ENCODE measurements around the gene GATA5. TPM values are rescaled to one million over a fixed set of nuclear protein-coding genes. Genes with fewer than 3 reads are reported as not detected.
A peak's percentile ranks its signal among the peaks of the same experiment; 100 is the strongest.

GATA5 gene
- total and polyA plus RNA-seq, 4 donors: 0.49 to 15.2 (median 1.3) TPM

DNA sequence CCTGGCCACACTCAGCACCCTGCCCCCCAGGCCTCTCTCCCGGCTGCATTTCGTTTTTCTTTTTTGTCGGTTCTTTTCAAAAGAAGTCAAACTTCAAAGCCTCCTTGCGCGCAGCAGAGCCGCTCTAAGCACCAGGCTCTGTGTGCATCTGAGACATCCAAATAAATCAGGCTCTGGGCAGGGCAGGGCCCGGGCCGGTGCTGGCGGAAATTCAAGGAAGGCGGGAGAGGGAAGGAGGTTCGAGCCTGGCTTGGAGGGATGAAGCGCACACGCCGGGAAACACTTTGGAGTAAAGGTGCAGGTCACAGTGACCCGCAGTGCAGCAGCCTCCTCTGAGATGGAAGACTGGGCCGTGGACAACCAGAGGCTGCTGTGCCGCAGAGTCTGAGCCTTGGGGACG is 5.8 kb downstream of the GATA5 start:
- 35 to 39% methylated on average over 18 of the region's 18 CpGs for WGBS, 2 donors
- H3K4me1 ChIP-seq (ENCODE audit: control insufficient read depth in 5 of 5, insufficient read depth in 5 of 5, low read length in 5 of 5): peaks cover 0 to 64% (median 14%) of the 10 kb centered on the region in 5 donors
- ATAC-seq (ENCODE audit: insufficient read depth, low FRiP score) (no peak), DNase-seq (peak; percentile 73 to 76 (median 74))
- H3K36me3 ChIP-seq (ENCODE audit: control insufficient read depth in 4 of 4, insufficient read depth in 4 of 4, low read length in 4 of 4): peaks cover 0 to 44% (median 8%) of the 10 kb centered on the region in 4 donors
- peak overlapping the region in 1 of 2 donors; percentile 13 for H3K9ac ChIP-seq (ENCODE audit: insufficient read depth in 1 of 2, low read length in 2 of 2)
- no peaks in the 10 kb centered on the region for H3K9me3 ChIP-seq (ENCODE audit: control insufficient read depth in 4 of 4, insufficient read depth in 3 of 4, low read length in 3 of 4)
- H3K27me3 ChIP-seq (ENCODE audit: control insufficient read depth in 3 of 3, insufficient read depth in 3 of 3, low read length in 2 of 3): peaks cover 2 to 16% (median 12%) of the 10 kb centered on the region in 3 donors
- TF ChIP-seq, protein P1, sequence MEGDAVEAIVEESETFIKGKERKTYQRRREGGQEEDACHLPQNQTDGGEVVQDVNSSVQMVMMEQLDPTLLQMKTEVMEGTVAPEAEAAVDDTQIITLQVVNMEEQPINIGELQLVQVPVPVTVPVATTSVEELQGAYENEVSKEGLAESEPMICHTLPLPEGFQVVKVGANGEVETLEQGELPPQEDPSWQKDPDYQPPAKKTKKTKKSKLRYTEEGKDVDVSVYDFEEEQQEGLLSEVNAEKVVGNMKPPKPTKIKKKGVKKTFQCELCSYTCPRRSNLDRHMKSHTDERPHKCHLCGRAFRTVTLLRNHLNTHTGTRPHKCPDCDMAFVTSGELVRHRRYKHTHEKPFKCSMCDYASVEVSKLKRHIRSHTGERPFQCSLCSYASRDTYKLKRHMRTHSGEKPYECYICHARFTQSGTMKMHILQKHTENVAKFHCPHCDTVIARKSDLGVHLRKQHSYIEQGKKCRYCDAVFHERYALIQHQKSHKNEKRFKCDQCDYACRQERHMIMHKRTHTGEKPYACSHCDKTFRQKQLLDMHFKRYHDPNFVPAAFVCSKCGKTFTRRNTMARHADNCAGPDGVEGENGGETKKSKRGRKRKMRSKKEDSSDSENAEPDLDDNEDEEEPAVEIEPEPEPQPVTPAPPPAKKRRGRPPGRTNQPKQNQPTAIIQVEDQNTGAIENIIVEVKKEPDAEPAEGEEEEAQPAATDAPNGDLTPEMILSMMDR (IDR thresholded peaks at IDR 0.05; ENCODE audit: control extremely low read depth, extremely low read depth): no peak
- no peak overlapping the region for H3K27ac ChIP-seq (ENCODE audit: low read depth in 1 of 2, low read length in 1 of 2)
- no peak overlapping the region for H3K4me3 ChIP-seq

DNA sequence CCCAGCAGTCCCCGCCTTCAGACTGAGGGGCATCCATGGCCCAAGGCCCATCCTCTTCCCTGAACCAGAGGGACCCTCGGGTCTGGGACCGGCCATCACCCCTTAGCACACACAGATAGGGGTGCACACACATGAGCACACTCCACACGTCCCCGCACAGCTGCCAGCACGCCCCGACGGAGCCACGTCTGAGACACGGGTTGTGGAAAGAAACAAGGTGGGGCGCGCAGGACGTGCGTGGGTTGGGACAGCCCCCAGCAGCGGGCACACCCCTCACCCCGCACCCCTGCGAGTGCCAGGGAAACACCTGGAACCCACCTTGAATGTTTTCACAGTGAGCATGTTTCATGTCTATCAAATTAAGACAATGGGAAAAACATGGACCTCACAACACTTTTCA is 6.4 kb downstream of the GATA5 start:
- no peaks in the 10 kb centered on the region for H3K9me3 ChIP-seq (ENCODE audit: control insufficient read depth in 4 of 4, insufficient read depth in 3 of 4, low read length in 3 of 4)
- no peak overlapping the region for H3K27ac ChIP-seq (ENCODE audit: low read depth in 1 of 2, low read length in 1 of 2)
- peaks cover 0 to 38% (median 8%) of the 10 kb centered on the region in 4 donors for H3K36me3 ChIP-seq (ENCODE audit: control insufficient read depth in 4 of 4, insufficient read depth in 4 of 4, low read length in 4 of 4)
- TF ChIP-seq, protein P1 (IDR thresholded peaks at IDR 0.05; ENCODE audit: control extremely low read depth, extremely low read depth): no peak
- H3K27me3 ChIP-seq (ENCODE audit: control insufficient read depth in 3 of 3, insufficient read depth in 3 of 3, low read length in 2 of 3): peaks cover 2 to 16% (median 9%) of the 10 kb centered on the region in 3 donors
- 81 to 82% methylated on average over 17 of the region's 17 CpGs for WGBS, 2 donors
- ATAC-seq (ENCODE audit: insufficient read depth, low FRiP score) (no peak), DNase-seq (no peak)
- no peak overlapping the region for H3K9ac ChIP-seq (ENCODE audit: insufficient read depth in 1 of 2, low read length in 2 of 2)
- peaks cover 0 to 68% (median 14%) of the 10 kb centered on the region in 5 donors for H3K4me1 ChIP-seq (ENCODE audit: control insufficient read depth in 5 of 5, insufficient read depth in 5 of 5, low read length in 5 of 5)
- no peak overlapping the region for H3K4me3 ChIP-seq

DNA sequence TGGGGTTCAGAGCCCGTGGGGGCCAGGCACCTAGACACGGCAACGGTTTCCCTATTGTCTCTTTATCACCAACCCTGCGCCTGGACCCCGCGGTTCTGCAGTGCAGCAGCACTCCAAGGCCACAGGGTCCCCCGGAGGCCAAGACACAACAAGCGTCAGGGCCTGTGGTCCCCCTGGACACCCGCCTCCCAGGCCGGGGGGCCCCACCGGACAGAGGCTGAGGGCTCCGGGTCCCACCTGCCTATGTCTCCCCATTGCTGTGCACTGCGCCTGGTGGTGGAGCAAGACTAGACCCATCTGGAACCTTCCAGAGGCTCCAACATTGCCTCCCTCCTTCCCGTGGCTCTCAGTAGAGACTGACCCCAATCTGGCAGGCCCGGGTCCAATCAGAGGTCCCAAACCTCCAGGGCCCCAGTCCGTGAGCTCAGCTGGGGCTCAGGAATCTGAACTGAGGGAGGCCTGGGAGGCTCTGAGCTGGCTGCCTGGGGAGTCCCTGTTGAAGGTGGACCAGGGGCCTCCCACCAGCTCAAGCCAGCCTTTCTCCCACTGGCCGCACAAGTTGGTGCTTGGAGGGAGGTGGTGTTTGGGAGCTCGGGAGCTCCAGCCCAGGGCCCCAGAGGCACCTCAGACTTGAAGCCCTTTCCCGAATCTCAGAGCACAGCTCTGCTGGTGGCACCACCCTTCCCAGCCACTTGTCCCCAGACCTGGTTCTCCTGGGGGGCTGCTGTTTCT is 8.8 kb downstream of the GATA5 start:
- Histone ChIP-seq H3K27me3 (ENCODE audit: control insufficient read depth in 3 of 3, insufficient read depth in 3 of 3, low read length in 2 of 3) (peaks cover 2 to 6% (median 5%) of the 10 kb centered on the region in 3 donors), H3K4me1 (ENCODE audit: control insufficient read depth in 5 of 5, insufficient read depth in 5 of 5, low read length in 5 of 5) (peaks cover 0 to 67% (median 14%) of the 10 kb centered on the region in 5 donors), H3K9ac (ENCODE audit: insufficient read depth in 1 of 2, low read length in 2 of 2) (no peak overlapping the region), H3K4me3 (no peak overlapping the region), H3K9me3 (ENCODE audit: control insufficient read depth in 4 of 4, insufficient read depth in 3 of 4, low read length in 3 of 4) (no peaks in the 10 kb centered on the region), H3K36me3 (ENCODE audit: control insufficient read depth in 4 of 4, insufficient read depth in 4 of 4, low read length in 4 of 4) (peaks cover 0 to 46% (median 10%) of the 10 kb centered on the region in 4 donors), H3K27ac (ENCODE audit: low read depth in 1 of 2, low read length in 1 of 2) (no peak overlapping the region)
- 77 to 85% methylated on average over 19 of the region's 19 CpGs for WGBS, 2 donors
- ATAC-seq (ENCODE audit: insufficient read depth, low FRiP score) (no peak), DNase-seq (no peak)
- TF ChIP-seq, protein P1 (IDR thresholded peaks at IDR 0.05; ENCODE audit: control extremely low read depth, extremely low read depth): no peak
